Liver (tissue), 1 donor: ENCODE data around the gene MAP2K4.

Experiments
- TAF1 ChIP-seq: conservative IDR thresholded peaks from 2 replicates; pipeline ENCODE4 v1.6.1; 2016; ENCODE audit warnings: antibody characterized with exemption, mild to moderate bottlenecking
- TF ChIP-seq, protein P1 (sequence below): IDR thresholded peaks from 2 replicates; pipeline ENCODE4 v1.6.1; 2016; ENCODE audit warnings: antibody characterized with exemption
- donor health status: healthy.

DNA sequence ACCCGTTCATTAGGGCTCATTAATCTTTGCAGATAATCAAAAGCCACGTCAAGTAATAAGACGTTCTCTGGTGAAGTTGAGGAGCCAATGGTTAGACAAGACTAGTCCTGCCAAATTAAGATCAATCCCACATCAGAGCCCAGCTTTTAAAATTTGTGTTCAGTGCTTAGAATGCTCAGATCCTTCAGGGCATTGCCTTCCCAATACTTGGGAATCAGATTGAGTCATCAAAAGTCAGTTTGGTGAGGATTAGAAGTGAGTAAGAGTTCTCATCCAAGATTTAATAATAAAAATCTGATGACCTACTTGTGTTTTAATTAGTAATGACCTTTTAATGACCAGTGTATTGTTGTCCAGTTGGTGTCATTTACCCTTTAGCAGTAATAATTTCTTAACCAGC is 19.8 kb downstream of the MAP2K4 start:
- TF ChIP-seq, protein P1, sequence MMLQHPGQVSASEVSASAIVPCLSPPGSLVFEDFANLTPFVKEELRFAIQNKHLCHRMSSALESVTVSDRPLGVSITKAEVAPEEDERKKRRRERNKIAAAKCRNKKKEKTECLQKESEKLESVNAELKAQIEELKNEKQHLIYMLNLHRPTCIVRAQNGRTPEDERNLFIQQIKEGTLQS = no peak
- TF ChIP-seq TAF1 = no peak
